Stimulated activated CD8-positive, alpha-beta memory T cell treated with anti-CD3 and anti-CD28 coated beads, Interleukin-4, amount 100 ng/mL, for 48 hours (primary cell): ENCODE results near the gene LAMA2.

ENCODE experiments used
- DNase-seq: peaks from one replicate; pipeline ENCODE4 v3.0.0-alpha.2; 2020

Gene LAMA2

DNA sequence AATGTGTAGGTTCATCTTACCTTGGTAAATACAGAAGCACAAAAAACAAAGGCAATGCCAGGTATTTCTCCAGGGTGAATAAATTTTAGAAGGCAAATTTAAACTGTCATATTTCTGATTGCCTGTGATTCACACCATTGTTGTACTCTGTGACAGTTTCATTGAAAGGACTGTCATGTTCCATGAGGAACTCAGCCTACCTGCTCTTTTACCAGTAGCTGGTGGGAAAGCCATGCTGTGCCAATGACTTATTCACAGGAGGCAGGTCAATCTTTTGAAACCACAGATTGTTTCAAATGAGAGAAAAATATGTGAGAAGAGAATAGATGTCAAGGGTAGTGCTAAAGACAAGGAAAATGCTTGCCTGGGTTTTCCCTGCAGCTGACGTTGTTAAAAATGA, 206.4 kb downstream of the LAMA2 start:
- no peak for DNase-seq

DNA sequence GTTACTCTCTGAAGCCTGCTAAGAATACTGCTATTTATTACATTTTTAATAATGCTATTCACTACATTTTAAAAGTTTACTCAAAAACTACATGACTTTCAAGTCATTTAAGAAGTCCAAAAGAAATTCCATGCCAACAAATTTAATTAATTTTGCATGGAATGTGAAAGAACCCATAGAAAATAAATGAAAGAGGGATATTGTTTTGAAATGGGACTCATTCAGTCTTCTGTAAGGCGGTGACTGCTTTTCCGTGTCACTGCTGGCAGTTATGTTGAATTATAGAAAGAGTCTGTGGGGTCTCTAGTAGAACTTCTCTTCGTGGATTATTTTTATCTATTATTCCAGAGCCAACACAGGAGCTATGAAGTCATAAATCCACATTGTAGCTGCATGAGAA, 211.2 kb downstream of the LAMA2 start:
- no peak for DNase-seq

DNA sequence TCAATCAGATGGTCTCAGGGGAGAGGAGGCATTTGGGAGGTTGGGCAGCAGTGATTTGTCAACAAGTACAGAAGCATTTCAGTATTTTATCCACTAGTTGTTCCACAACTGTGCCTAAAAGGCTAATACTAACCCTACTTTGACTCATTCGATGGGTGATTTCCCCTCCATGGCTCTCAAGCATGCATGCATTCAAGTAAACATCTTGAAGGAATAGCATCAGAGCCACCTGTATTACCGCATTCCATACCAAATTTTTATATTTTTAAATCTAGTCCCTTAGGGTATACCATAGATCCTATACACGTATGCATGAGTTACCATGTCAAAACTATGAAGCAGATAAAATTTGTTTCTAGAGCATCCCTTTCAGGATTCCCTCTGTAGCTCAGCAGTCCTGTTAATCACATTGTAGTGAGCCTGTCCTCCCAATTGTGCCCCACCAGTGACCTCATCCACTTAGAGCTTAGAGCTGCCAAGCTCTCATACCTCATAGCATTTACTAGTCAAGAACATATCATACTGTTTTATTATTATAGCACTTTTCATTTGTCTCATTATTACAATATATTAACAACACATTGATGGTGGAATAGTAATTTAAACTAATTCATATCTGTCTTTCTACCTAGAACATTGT, 213.8 kb downstream of the LAMA2 start:
- no peak for DNase-seq

DNA sequence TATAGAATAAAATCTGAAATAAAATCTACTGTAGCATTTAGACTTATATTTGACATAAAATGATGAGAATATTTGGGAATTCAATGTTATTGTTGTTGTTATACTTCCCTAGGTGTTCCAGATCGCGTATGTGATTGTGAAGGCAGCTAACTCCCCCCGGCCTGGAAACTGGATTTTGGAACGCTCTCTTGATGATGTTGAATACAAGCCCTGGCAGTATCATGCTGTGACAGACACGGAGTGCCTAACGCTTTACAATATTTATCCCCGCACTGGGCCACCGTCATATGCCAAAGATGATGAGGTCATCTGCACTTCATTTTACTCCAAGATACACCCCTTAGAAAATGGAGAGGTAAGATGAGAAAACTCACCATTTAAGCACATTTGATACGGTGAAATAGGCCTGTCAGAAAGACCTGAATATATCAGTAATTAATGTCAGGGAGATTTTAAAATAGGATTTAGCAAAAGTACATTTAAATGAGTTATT, 215.2 kb downstream of the LAMA2 start:
- no peak for DNase-seq

DNA sequence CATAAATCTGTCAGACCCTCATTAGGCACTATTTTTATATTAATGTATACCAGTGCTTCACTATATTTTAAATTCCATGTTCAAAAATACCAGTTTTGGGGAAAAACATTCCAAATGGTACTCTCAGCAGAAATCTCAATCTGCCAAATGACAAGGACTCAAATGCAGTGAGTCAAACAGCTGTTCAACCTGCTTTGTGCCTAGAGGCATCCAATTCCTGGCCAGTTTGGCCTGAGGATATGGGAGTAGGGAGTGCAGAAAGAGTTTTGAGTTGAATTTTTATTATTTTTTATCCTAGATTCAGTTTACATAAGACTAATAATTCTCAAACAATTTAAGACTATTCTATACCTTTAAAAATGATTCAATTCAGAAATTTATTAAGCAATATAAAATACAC, 216.8 kb downstream of the LAMA2 start:
- DNase-seq = no peak

DNA sequence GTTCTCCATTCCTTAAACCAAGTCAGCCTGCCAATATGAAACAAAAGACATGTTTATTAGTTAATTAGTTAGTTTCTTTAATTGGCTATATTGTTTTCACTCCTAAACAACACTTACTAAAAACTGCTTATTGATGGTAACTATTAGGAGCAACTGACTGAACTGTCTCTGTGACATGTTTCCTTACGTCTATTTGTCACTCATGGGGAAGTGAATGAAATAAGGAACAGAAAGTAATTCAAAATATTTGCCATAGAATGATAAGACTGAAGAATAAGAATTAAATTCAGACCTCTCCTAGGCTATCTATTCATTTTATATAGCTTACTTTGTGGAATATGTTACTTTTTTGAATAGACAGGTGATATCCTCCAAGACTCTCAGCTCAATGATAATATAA, 217.2 kb downstream of the LAMA2 start:
- DNase-seq = no peak

DNA sequence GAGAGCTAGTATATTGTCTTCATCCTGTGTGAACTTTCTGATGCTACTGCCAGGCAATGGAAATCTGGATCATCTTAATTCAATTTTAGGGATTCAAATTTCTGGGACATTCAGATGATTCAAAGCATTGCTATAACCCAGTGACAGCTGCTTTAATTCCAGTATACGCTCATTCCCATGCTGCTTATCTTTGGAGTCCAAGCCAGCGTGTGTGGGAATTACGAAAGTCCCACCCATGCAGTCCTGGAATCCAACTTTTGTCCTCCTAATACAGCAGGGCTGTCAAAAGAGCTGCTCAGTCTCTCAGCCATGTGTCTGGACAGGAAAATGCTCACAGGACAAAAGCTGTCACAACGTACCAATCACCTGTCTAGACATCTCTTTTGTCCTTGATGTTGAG, 219.8 kb downstream of the LAMA2 start:
- no peak for DNase-seq

DNA sequence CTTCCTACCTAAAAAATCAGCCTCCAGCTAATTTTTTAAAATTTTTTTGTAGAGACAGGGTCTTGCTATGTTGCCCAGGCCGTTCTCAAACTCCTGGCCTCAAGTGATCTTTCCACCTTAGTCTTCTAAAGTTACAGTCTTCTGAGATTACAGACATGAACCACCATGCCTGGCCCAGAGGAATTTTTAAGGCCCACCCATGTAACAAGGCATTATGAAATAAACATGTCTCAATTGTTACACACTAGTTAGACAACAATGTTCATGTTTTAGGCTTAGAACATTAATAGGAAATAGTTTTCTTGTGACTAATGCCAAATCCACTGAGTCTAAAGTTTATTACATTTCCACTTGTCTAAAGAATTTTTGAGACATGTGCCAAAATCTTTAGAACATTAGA, 221.2 kb downstream of the LAMA2 start:
- no peak for DNase-seq

DNA sequence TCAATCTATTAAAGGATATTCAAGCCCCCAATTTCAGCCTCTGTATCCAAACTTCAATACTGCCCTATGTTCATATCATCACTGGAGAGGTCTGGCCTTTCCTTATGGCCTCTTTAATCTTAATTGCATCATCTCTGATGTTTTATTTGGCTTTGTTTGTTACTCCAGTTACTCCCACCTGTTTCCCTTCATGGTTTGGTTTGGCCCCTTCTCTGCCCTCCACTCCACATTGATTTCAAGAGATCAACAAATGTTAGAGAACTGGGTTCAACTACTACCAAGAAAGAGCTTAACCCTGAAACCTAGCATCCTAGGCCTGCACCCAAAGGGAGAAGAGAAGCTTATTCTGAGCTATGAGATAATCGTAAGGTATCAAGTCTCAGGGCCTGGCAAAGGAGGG, 221.6 kb downstream of the LAMA2 start:
- no peak for DNase-seq

DNA sequence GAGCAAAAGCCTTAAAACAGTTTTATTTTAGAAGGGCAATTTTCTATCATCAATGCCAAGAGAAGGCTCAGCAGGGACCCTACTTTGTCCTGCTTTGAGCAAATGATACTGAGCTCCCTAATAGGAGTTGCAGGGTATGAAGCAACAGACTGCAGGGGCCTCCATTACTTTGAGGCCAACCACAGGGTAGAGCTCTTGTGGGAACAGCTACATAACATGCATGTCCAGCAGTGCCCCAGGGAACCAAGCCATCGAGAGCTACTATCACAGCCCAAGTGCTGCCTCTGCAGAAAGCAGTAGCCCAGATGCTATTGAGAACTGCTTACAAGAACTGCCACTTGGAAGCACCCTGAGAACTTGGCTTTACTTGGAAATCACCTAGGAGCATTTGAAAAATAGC, 222.1 kb downstream of the LAMA2 start:
- no peak for DNase-seq

DNA sequence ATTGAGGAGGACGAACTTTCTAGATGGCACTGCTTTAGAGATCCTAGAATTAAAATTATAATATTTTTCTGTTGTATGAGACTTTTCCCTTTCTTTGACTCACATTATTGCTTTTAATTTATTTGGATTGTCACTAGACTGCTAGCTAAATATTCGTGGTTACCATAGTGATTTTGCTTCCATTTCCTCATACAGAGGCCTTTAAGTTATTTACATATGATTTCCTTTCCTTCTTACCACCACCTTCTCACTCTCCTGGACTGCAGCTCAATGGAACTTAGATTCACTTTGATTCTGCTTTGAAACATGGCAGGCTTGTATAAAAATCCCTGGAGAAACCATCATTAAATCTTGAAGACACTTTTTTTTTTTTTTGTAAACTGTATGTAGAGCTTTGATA, 222.9 kb downstream of the LAMA2 start:
- no peak for DNase-seq

DNA sequence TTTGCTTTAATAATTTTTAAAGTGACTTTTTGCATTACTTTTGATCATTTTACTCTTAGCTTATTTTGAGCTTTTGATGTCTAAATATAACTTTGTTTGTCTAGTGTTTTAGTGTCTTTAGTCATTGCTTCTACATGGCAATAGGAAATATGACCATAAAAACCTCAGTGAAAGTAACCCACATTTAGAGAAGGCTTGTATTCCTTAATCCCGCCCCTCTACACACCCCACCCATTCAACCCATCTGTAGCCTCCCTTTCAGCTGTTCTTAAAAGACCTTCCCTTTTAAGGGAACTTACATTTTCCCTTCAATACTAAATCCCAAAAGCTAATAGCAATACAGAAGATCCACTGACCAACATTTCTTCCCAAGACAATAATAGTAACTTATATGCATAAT, 225.4 kb downstream of the LAMA2 start:
- DNase-seq = no peak

DNA sequence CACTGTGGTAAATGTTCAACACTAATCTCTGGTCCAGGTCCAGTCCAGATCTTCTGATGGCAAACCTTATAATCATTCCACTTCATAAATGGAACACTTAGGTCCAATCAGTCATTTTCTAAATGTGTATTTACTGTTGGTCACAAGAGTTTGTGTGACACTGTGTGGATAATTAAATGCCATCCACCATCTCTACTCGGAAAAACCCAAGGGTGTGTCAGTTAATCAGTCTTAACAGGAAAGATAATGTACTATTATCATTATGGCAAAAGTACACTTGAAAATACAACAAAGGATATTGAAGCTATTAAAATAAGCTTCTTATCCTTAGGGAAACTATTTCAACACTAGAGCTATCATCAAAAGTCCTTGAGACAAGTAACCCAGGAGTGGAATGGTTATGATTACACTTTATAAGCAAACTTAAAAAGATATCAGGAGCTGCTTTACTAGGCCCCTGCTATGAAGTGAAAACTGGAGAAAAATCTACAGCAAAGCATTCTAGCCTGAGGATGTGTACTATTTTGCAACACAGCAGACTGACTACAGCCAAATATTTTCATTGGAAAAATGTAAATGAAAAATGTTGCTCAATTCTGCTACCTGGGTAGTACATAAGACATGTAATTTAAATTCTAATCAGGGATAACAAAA, 227.9 kb downstream of the LAMA2 start:
- no peak for DNase-seq

DNA sequence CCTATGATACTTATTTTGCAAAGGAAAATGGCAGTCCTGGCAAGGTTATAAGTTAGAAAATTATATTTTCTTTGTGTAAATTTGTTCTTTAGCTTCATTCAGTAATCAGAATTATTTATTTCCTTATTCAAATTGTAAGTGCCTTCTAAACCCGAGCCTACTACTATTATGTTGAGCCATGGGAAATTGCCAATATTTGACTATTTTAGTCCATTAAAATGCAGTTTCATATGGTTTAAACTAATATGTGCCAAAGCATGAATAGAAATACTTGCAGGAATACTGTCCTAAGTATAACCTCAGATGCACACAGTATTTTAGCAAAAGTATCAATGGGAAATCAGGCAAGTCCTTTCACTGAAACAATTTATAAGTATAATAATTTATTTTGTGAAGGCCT, 228.4 kb downstream of the LAMA2 start:
- no peak for DNase-seq

DNA sequence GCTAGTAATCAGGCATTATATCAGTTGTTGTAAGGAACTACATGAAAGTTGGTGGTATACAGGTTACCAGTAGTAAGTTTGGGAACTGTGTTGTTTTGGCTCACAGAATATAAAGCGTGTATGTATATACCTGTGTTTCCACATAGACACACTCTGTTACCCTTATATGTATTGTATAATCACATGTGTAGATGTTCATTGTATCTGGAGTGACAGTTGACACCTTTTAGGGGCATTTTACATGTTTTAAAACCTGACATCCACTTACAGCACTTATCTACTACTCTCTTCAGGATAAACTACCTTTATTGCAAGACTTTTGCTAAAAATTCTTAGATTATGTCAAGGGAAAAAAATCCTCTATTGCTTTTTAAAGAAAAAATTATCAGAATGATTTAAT, 228.9 kb downstream of the LAMA2 start:
- no peak for DNase-seq

DNA sequence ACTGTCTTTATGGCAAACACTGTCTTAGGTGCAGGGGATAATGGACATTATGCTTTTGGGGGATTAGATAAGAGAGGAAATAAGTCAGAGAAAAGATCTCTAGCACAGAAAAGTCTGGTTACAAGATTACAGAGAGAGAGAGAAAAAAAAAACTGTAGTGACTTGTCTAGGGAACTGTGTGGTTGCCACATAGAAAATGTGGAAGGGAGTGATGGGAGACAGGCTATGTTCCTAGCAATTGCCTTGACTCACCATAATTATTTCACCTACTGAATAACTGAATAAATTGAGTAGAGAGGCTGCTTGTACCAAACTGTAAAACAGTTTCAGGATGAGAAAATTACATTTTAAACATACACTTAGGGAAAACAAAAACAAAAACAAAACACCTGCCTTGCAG, 229.7 kb downstream of the LAMA2 start:
- no peak for DNase-seq

DNA sequence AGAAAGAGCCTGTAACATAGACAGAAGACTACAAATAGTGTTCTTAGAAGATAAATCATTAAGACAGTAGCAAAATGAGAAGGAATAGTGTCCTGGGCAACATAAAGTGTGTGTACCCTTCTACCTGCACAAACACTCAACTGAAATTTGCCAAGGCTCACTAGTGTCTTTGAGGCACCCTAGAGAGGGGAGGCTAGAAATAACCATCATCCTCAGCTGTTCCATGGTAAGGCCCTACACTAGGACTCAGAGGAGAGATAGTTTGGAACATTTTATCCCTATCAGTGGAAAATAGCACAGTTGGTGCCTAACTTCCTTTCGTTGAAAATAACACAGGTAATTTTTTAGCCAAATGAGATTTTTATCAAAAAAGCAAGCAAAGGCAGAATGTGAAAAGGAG, 230.7 kb downstream of the LAMA2 start:
- DNase-seq = no peak

DNA sequence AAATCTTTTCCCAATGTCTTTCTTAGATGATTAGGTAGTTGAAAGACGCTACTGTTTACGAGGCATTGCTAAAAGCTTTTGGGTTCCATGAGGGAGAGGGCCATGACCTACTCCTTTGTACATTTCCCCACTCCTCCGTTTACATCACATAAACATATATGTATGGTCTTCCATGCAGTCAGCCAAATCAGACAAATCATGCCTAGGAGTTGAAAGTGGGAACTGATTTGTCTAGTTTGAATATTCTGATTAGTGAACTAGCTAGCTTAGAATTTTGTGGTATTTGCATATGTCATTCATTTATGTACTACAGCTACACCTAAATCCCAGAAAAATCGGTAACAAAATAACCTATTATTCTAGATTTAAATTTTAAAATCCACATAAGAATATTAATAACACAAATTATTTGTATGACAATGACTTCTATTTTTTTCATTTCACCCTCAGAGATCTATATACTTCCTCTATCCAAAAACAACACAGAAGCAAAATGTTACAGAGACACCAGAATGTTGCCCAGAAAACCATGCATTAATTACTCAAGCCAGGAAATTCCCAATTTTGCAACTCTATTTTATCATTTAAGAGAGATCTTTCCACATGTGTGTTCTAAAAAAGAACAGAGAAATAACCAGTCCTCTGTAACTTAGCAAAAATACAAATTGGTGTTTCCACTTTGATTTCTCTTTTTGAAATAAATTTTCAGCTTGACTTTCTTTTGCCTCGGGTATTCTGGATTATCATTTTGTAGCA, 231.9 kb downstream of the LAMA2 start:
- no peak for DNase-seq

DNA sequence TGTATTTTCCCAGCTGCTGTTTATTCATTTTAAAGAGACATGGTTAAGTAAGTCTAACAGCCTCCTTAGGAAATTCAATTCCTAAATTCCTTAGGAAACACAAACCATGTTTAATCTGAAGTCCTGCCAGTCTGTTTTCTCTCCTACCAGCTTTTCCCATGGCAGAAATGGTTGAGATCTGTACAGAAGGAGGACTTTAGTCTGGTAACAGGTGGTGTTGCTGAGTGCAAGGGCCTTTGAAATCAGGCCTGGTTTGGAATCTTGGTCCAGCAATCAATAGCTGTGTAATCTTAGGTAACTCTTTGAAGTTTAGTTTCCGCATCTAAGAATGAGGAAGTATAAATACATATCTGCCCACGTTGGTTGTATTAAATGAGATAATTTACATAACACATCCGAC, 232.5 kb downstream of the LAMA2 start:
- DNase-seq = no peak

DNA sequence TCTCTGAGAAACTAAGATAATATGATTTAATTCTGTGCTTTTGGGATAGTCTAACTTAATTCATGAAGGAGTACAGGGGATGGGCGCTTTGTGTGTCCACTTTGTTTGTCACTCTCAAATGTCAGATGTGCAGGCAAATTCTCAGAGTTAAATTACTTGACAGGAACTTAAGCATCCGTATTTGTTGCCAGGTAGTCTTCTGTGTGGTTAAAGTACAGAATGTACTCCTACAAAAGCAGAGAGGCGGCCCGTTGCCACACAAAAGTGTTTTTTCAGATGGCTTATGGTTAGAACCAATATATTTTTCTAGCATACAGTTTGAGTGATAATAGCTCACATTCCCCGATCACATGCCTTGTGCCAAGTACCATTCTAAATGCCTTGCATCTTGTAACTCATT, 234.4 kb downstream of the LAMA2 start:
- DNase-seq = no peak

DNA sequence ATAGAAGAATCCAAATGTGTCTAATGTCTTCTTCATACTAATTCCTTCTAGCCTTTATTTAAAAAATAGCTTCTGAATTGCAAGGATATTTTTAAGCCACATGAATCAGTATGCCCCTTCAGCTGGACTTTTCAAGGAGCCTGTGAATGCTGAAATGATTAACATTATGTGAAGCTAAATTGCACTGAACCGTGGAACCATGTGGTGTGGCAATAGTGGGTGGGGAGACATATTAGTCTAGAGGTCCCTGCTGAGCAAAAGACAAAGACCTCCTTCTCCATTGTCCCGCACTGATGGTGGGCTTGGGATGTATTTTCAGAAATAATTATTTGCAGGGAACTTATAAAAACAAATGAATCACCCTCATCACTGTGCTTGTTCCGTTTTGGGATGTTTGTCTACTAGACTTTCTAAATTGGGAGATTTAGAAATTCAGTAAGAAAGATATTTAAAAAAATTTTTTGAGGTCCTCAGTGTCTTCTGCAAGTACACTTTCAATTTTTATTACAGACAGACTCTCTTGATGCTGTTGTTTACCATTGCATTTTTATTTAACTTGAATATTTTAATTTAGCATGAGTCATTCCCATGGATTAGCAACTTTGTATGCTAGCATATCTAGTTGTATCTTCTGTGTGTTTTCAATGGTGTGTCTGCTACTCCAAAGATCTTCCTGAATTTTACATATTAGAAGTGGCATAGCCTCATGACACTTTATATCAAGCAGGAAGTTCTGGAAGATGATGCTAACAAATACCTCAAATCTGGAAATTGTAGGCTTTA, 238.1 kb downstream of the LAMA2 start:
- no peak for DNase-seq

DNA sequence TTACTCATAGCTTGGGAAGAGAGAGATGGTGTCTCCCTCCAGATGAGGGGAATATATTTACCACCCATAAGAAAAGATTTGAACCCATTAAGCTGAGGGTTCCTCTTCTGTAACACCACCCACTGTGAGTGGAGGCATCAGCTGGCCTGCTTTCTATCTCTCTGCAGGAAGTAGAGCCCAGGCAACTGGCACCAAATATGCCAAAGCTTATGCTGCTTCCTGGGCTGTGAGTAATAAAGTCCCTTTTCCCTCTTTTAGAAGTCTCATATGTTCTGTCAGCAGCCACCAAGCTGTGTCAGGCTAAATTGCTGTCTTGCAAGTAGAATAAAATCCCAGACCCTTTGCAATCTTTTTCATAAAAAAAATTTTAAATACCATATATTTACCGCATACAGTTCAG, 241.4 kb downstream of the LAMA2 start:
- DNase-seq = no peak

DNA sequence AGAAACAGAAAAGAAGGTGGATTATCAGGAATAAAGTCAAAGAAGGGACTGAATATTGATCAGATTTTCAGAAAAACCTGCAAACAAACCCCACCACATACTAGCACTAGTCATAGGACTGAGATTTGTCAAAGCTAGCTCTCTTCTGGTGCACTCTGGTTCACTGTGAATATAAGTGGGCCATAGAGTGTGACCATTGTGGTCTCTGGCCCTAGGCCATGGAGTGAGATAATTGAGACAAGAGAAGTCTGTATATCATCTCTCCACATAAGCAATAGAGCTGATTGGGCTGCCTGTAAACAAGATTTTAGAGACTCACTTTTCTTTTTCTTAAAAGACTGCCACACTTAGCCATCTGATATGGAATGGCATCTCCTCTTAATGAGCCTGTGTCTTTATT, 247.2 kb downstream of the LAMA2 start:
- no peak for DNase-seq
